Upper lobe of left lung (tissue), 4 donors: ENCODE results near the gene DTWD2.
A peak's percentile ranks its signal among the peaks of the same experiment; 100 is the strongest.

Experiments
- EP300 ChIP-seq, 4 donors: sonication (generic); formaldehyde crosslinking; IDR thresholded peaks; one replicate each; pipeline ENCODE4 v1.5.1; 2017; ENCODE audit warnings: antibody characterized with exemption in 4 of 4, control low read depth in 2 of 4
- POLR2A ChIP-seq, 4 donors: fragments of 450-650 bp; IDR thresholded peaks; one replicate each; pipeline ENCODE4 v1.5.1; 2016 to 2017; ENCODE audit warnings: antibody characterized with exemption in 4 of 4, mild to moderate bottlenecking in 2 of 4
- POLR2AphosphoS5 ChIP-seq, 2 donors: sonication (generic); formaldehyde crosslinking; IDR thresholded peaks; one replicate each; pipeline ENCODE4 v1.5.1; 2017; ENCODE audit warnings: antibody characterized with exemption in 2 of 2
- TF ChIP-seq, protein P1 (sequence below), 6 experiments: fragments of 450-650 bp in 4 of 6; fragments of 200-600 bp in 2 of 6; sonication (generic) in 2 of 6; IDR thresholded peaks; one replicate each; pipeline ENCODE4 v1.5.1; 2016 to 2019; ENCODE audit warnings: antibody characterized with exemption in 6 of 6

DNA sequence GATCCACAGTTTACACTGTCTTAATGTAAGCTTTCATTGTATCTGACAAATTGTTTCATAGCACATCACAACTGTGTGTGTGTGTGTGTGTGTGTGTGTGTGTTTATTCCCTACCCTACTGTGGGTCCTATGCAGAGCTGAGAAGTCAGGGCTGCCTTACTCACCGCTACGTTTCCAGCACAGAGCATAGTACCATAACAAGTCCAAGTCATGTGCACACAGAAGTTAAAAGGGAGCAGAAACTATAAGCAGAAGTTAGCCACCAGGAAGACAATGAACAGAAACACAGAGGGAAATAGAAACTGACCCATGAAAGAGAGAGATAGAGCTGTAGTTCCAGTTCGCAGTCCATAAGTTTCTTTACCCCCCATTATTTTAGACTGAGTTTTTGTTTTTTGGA, 44.3 kb upstream of the DTWD2 start:
- TF ChIP-seq, protein P1, sequence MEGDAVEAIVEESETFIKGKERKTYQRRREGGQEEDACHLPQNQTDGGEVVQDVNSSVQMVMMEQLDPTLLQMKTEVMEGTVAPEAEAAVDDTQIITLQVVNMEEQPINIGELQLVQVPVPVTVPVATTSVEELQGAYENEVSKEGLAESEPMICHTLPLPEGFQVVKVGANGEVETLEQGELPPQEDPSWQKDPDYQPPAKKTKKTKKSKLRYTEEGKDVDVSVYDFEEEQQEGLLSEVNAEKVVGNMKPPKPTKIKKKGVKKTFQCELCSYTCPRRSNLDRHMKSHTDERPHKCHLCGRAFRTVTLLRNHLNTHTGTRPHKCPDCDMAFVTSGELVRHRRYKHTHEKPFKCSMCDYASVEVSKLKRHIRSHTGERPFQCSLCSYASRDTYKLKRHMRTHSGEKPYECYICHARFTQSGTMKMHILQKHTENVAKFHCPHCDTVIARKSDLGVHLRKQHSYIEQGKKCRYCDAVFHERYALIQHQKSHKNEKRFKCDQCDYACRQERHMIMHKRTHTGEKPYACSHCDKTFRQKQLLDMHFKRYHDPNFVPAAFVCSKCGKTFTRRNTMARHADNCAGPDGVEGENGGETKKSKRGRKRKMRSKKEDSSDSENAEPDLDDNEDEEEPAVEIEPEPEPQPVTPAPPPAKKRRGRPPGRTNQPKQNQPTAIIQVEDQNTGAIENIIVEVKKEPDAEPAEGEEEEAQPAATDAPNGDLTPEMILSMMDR (IDR thresholded peaks at IDR 0.05): no peak
- TF ChIP-seq POLR2AphosphoS5 (IDR thresholded peaks at IDR 0.05) (no peak), POLR2A (IDR thresholded peaks at IDR 0.05) (peak in 1 of 4 donors; percentile 12), EP300 (IDR thresholded peaks at IDR 0.05) (no peak)
